ENCODE data around the gene ITGA11.

ITGA11 gene

GRCh38 chr15:68348081-68348480 is 83.9 kb downstream of the ITGA11 start:
- peaks cover 7 to 22% (median 7%) of the 10 kb centered on the region in 3 donors for H3K36me3 ChIP-seq
- no peaks in the 10 kb centered on the region for H3K27me3 ChIP-seq
- H3K4me3 ChIP-seq, result no peak overlapping the region
- H3K9me3 ChIP-seq, result no peaks in the 10 kb centered on the region
- peaks cover 9 to 83% (median 71%) of the 10 kb centered on the region in 4 donors for H3K4me1 ChIP-seq
- DNase-seq, result no peak
- intact Hi-C loops (cut with DNase I; ENCODE audit: low total_unique reads), result no loop called here
- no peak for TF ChIP-seq CTCF (IDR thresholded peaks at IDR 0.05)
- H3K27ac ChIP-seq, result peak overlapping the region; percentile 94 to 95

DNA sequence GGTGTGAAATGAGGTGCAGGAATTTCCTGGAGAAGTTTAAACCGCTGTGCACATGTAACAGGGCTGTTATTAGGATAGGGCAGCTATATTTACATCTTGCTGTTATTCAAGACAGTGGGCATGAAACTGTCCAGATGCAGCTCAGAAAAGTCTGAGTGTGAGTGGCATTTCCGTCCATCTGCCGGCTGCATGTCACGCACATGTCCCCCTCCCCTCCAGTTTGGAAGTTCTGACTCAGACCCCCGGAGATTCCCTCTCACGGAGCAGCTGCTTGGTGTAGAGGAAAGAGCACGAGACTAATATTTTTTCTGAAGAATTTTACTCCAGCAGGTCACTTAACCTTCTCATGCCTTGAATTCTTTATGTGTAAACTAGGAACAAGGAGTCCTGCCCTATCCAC is 84.6 kb downstream of the ITGA11 start:
- no peak for DNase-seq
- Histone ChIP-seq H3K27ac (peak overlapping the region; percentile 94 to 95), H3K36me3 (peaks cover 7 to 22% (median 11%) of the 10 kb centered on the region in 3 donors), H3K27me3 (no peaks in the 10 kb centered on the region), H3K9me3 (no peaks in the 10 kb centered on the region), H3K4me3 (no peak overlapping the region), H3K4me1 (peaks cover 5 to 83% (median 72%) of the 10 kb centered on the region in 4 donors)
- intact Hi-C loops (cut with DNase I; ENCODE audit: low total_unique reads), result no loop called here
- no peak for TF ChIP-seq CTCF (IDR thresholded peaks at IDR 0.05)

GRCh38 chr15:68346979-68347378 is 85.0 kb downstream of the ITGA11 start:
- no peaks in the 10 kb centered on the region for H3K9me3 ChIP-seq
- H3K27ac ChIP-seq, result peak overlapping the region; percentile 94 to 95
- intact Hi-C loops (cut with DNase I; ENCODE audit: low total_unique reads), result no loop called here
- peaks cover under 1 to 83% (median 73%) of the 10 kb centered on the region in 4 donors for H3K4me1 ChIP-seq
- H3K36me3 ChIP-seq, result peaks cover 7 to 22% (median 14%) of the 10 kb centered on the region in 3 donors
- no peak for DNase-seq
- H3K27me3 ChIP-seq, result no peaks in the 10 kb centered on the region
- H3K4me3 ChIP-seq, result no peak overlapping the region
- no peak for TF ChIP-seq CTCF (IDR thresholded peaks at IDR 0.05)

DNA sequence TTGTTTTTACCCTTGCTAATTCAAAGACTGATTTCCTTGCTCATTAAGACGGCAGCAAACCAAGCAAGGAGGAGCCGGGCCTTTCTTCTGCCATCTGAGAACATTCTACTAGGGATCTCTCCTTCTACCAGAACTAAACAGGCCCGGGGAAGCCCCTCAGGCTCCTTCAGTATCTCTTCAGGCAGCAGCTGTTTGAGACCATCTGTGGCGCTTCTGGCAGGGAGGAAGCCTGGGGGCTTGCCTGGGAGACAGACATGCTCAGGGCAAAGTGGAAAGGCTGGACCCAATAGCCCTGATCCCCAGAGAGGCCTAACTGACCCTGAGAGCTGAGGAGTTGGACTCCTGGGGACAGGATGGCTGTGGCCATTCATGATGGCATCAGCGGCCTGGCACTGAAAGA is 86.5 kb downstream of the ITGA11 start:
- Histone ChIP-seq H3K9me3 (no peaks in the 10 kb centered on the region), H3K27me3 (no peaks in the 10 kb centered on the region), H3K4me1 (peaks cover 0 to 83% (median 73%) of the 10 kb centered on the region in 4 donors), H3K36me3 (peaks cover 2 to 20% (median 14%) of the 10 kb centered on the region in 3 donors), H3K4me3 (no peak overlapping the region), H3K27ac (peak overlapping the region; percentile 94 to 95)
- no peak for DNase-seq
- intact Hi-C loops (cut with DNase I; ENCODE audit: low total_unique reads), result no loop called here
- TF ChIP-seq CTCF (IDR thresholded peaks at IDR 0.05), result no peak

DNA sequence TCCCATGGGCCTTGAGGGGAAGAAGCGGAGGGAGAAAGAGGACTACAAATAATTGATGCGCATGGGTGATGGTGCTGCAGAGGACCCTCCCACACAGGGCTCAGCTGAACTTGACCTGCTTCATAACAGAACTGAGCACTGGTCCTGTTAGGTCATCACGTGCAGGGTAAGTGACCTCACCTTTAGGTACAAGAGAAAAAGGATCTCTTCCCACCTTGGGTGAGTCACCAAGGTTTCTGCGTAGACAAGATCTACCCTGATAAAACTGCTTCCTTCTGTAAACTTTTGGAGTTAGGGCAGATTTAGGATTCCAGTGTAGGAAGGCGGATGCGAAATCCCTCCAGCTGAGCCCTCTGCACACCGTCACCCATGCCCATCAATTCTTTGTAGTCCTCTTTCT is 87.4 kb downstream of the ITGA11 start:
- no peaks in the 10 kb centered on the region for H3K9me3 ChIP-seq
- peaks cover 0 to 14% (median 12%) of the 10 kb centered on the region in 3 donors for H3K36me3 ChIP-seq
- no peaks in the 10 kb centered on the region for H3K27me3 ChIP-seq
- no peak for DNase-seq
- no peak overlapping the region for H3K4me3 ChIP-seq
- intact Hi-C loops (cut with DNase I; ENCODE audit: low total_unique reads), result no loop called here
- peaks cover 0 to 83% (median 72%) of the 10 kb centered on the region in 4 donors for H3K4me1 ChIP-seq
- H3K27ac ChIP-seq, result peak overlapping the region; percentile 94 to 95
- no peak for TF ChIP-seq CTCF (IDR thresholded peaks at IDR 0.05)

Measured in tibial artery (tissue), 4 donors.